Measurements from ENCODE around the gene BRF1.

The BRF1 gene

GRCh38 chr14:105192866-105193731 is 107.7 kb downstream of the BRF1 start:
- DNase-seq, result no peak

- DNase-seq, result no peak
Observed at GRCh38 chr14:105187935-105188524, 112.8 kb downstream of the BRF1 start.

DNA sequence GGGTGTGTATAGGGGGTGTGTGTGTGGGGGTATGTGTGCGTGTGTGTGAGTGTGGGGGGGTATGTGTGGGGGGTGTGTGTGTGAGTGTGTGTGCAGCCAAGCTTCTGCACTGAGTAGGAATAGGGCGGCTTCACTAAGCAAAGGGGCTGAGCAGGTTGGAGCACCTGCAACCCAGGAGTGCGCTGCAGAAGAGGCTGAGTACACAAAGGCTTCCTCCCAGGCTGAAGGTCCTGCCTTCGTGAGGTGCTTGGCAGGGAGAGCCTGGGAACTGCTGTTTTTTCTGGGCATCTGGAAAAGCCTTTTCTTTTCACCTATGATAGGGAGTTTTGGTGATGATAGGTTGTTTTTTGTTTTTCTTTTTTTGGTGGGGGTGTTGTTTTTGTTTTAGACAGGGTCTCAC is 113.7 kb downstream of the BRF1 start:
- DNase-seq, result no peak

DNA sequence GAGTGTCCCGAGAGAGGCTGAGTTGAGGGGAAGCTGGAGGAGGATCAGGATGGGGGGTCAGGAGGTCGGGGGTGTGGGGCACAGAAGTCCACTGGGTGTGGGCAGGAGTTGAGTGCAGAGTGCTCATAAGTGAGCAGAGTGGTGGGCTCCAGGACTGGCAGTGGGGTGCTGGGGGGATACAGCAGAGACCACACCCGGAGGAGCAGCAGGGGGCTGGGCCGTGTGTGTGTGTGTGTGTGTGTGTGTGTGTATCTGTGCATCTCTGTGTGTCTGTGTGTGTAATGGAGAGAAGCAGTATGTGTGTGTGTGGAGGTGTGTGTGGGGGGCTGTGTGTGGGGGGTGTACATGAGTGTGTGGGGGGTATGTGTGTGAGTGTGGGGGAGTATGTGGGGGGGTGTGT is 114.8 kb downstream of the BRF1 start:
- DNase-seq, result no peak

GRCh38 chr14:105185001-105185400 is 115.8 kb downstream of the BRF1 start:
- no peak for DNase-seq

GRCh38 chr14:105184461-105184860 is 116.3 kb downstream of the BRF1 start:
- no peak for DNase-seq

- DNase-seq, result no peak
Observed at GRCh38 chr14:105182296-105183020, 118.3 kb downstream of the BRF1 start.

GRCh38 chr14:105181549-105182295 is 119.1 kb downstream of the BRF1 start:
- DNase-seq, result no peak

GRCh38 chr14:105180592-105181548 is 119.9 kb downstream of the BRF1 start, which contains the start of gene NUDT14:
Gene NUDT14, minus strand, starts transcription at chr14:105181312. Its CDS starts 103 bp downstream, at chr14:105181209.
- peak; percentile 80 for DNase-seq

GRCh38 chr14:105179191-105179590 is 121.6 kb downstream of the BRF1 start:
- no peak for DNase-seq

- no peak for DNase-seq
Observed at GRCh38 chr14:105178868-105179140, 122.0 kb downstream of the BRF1 start.

GRCh38 chr14:105178069-105178867 is 122.5 kb downstream of the BRF1 start:
- DNase-seq, result no peak

- no peak for DNase-seq
Observed at GRCh38 chr14:105177082-105177481, 123.7 kb downstream of the BRF1 start.

DNA sequence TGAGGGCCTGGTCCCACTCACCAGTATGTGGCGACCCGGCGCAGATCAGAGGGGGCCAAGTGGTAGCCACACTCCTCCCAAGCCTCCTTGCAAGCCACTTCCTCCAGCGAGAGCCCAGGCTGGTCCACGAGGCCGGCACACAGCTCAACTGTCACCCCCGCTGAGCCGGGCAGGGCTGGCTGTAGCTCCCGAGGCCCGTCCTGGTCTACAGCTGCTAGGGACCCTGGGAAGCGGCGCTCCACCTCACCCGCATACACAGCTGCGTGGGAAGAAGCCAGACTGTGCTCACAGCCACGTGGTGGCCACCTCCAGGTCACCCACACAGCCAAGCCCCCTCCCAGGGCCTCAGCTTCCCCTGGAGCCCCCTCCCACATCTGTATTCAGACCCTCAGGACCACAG is 124.3 kb downstream of the BRF1 start:
- DNase-seq, result no peak

- DNase-seq, result no peak
Observed at GRCh38 chr14:105173901-105174894, 126.6 kb downstream of the BRF1 start.

DNA sequence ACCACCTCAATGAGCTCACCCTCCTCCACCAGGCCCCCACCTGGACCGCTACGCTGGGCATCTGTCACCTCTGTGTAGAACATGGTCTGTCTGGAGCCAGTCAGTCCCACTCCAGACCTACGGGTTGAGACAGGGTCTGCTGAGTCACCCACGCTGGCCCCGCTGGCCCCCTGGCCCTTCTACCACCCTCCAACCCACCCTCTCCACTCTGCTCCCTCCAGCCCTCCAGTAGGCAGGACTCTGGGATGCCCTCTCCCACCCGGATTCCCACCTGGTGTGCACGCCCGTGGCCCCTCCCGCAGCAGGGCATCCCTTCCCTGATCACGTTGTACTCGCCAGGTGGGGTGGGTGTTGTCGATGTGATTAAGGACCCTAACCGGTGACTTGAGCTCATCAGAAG is 127.7 kb downstream of the BRF1 start:
- no peak for DNase-seq

GRCh38 chr14:105172476-105172875 is 128.3 kb downstream of the BRF1 start:
- no peak for DNase-seq

DNA sequence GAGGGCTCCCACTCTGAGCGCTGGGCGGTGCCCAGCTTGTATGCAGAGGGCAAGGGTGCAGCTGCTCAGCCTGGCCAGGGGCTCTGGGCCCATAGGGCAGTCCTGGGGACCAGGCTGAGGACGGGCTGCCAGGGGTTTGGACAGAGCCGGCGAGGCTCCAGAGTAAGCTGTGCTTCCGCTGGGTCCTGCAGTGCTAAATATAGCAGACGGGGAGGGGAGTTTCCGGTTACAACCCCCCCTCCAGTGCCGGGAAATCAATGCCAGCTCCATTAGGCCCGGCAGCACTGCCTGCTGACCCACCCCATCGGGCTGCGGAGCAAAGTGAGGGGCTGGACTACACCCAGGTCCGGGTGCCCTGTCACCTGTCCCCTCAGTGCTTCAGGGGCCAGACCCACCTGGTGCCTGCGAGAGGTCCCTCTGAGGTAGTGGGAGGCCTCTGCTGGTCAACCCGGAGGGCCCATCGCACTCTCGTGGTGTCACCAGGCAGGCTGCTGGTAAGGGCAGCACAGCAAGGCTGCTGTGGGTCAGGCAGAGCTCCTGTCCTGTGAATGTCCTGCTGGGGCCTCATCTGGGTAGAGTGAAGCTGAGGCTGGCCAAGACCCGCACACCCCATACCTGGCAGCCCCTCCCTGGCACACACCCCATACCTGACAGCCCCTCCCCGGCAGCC is 129.7 kb downstream of the BRF1 start:
- no peak for DNase-seq
